Measurements from ENCODE around the gene MARK1. TPM values are rescaled to one million over a fixed set of nuclear protein-coding genes. Genes with fewer than 3 reads are reported as not detected.
A peak's percentile ranks its signal among the peaks of the same experiment; 100 is the strongest.
"Not testable (repeated sequence)": the region's sequence is repeated elsewhere in the genome, so short reads cannot be mapped to it uniquely, and the experiment has no call there.

The MARK1 gene
- total RNA-seq, 1 donor from 2014 or later = 22.0 TPM

GRCh38 chr1:220682901-220683576 is 155.1 kb downstream of the MARK1 start:
- intact Hi-C loops (cut with DNase I) = no loop called here

DNA sequence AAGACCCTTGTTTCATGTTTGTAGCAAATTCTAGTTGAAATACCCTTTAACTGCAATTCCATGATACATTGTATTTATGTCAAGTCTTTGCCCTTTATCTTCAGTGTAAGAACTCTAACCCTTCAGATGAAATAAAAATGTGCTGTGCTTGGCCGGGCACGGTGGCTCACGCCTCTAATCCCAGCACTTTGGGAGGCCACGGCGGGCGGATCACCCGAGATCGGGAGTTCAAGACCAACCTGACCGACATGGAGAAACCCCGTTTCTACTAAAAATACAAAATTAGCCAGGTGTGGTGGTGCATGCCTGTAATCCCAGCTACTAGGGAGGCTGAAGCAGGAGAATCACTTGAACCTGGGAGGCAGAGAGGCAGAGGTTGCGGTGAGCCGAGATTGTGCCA is 155.8 kb downstream of the MARK1 start:
- DNase-seq (ENCODE audit: low spot score); intact Hi-C loops (cut with DNase I): not testable (repeated sequence)

More at GRCh38 chr1:220682901-220683576, 155.1 kb downstream of the MARK1 start:
- no peak for DNase-seq (ENCODE audit: low spot score)

DNA sequence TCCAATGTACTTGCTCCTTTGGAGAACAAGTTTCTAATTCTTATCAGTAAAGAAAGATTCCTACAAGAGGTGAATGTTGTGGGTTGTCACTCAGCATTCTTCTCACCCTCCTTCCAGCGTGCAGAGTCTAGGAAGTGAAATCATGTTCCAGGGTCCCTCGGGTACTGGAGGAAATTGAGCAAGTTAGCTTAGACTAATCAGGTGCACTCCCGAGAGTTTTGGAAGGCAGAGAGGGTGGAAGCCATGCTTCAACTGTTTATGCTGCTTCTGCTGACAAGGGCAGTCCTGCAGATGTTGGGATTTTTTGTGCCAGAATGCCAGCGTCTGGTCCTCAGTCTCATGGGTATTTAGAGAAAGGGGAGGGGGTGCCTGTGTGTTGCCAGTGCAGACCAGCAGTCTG is 157.0 kb downstream of the MARK1 start:
- intact Hi-C loops (cut with DNase I) = no loop called here
- DNase-seq (ENCODE audit: low spot score) = no peak

DNA sequence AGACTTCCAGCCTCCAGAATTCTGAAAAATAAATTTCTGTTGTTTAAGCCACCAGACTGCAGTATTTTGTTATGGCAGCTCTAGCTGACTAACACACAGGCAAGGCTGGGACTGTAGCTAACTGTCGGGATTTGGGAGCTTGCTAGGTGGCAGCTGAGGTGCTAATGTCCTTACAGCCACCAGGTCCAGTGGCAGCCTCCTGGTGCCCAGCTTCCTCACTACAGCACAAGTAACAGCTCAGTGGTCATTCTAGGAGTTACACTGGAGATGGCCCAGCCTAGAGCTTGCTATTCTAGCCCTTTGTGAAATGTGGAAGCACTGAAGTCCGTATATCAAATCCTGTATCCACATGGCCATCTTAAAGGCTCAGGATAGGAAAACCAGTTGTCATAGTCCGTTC is 157.9 kb downstream of the MARK1 start:
- no peak for DNase-seq (ENCODE audit: low spot score)
- intact Hi-C loops (cut with DNase I) = no loop called here

DNA sequence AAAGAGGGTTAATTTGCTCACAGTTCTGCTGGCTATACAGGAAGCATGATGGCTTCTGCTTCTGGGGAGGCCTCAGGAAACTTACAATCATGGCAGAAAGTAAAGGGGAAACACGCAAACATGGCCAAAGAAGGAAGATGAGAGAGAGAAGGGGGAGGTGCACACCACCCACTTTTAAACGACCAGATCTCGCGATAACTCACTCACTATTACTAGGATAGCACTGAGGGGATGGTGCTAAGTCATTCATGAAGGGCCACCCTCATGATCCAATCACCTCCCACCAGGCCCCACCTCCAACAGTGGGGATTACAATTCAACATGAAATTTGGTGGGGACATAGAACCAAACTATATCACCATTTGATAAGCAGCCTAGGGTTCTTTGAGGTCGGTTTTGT is 159.9 kb downstream of the MARK1 start:
- no peak for DNase-seq (ENCODE audit: low spot score)
- intact Hi-C loops (cut with DNase I) = no loop called here

DNA sequence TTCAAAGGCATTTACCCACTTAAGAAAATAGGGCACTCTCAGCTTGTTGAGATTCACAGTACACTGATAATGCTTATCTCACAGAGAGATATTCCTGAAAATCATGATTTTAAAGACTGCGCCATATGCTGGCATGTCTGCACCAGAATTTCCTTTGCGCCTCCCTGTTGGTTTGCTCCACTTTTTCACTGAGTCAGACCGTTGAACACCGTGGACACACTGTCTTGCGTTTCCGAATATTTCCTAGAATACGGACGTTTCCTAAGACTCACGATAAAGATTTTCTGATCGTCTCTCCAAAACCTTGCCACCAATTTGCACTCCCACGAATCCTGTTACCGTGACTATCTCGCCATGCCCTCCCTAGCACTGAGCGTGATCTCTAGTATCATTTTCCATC is 161.7 kb downstream of the MARK1 start:
- intact Hi-C loops (cut with DNase I) = loop anchor here (2.0 kb wide), 2 partner anchors 43 to 87 kb away; no protein-coding TSS in a partner anchor

GRCh38 chr1:220690140-220691052 is 162.5 kb downstream of the MARK1 start, which contains the start of gene C1orf115:
TSS of gene C1orf115 (plus strand) at chr1:220690363. CDS start at chr1:220690403, 40 bp downstream.
- intact Hi-C loops (cut with DNase I) = loop anchor here (2.0 kb wide), 2 partner anchors 42 to 86 kb away; no protein-coding TSS in a partner anchor
- peak; percentile 88 for DNase-seq (ENCODE audit: low spot score)

More for the DNA sequence above, 161.7 kb downstream of the MARK1 start:
- DNase-seq (ENCODE audit: low spot score) = no peak

DNA sequence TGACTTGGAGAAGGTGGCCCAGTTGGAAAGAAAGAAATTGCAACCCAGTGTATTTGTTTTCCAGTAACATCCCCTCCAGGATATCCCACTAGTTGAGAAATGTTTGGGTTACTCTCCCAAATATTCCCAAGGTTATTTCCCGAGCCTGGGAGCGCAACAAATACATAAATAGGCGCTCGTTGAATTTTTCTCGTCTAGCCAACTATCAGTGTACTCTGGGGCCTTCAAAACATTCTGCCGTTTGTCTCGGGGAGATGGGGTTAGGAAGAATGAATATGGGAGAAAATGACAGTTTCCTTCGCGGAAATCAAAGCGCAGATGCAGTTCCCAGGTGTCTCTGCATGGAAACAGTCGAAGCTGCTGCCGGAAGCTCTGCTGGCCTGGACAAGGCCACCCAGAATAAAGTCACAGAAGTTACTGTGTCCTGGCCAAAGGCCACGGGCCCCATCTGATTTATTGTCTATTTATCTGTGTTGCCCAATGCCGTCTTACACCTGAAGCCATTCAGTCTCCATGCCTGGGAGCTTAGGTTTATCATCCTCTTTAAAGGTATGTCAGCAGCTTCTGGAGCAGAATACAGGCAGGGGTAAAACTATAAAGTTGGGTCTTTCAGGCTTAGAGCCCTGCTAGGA is 163.2 kb downstream of the MARK1 start:
- DNase-seq (ENCODE audit: low spot score) = no peak
- intact Hi-C loops (cut with DNase I) = loop anchor here (2.0 kb wide), 2 partner anchors 42 to 86 kb away; no protein-coding TSS in a partner anchor

- intact Hi-C loops (cut with DNase I) = no loop called here
- no peak for DNase-seq (ENCODE audit: low spot score)
These were observed 164.7 kb downstream of the MARK1 start for GRCh38 chr1:220692436-220693228.

- intact Hi-C loops (cut with DNase I) = no loop called here
- DNase-seq (ENCODE audit: low spot score) = no peak
These were observed 167.0 kb downstream of the MARK1 start for GRCh38 chr1:220694866-220695382.

DNA sequence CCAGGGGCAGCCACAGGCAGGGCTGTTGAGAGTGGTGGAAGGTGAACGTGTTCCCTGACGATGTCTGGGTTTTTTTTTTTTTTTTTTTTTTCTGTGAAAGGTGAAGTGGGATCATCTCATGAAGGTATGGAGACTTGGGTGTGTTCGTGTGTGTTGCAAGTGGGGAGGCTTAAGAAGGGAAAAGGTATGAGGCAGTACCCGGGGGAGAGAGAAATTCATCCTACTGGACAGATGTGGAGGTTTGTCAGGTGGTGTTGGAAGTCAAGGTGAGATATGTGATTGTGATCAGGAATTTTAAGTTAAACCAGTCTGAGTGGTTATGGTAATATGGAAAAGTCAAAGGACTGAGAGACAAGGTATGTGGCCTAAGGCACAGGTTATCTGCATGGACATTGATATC is 167.5 kb downstream of the MARK1 start:
- intact Hi-C loops (cut with DNase I) = no loop called here
- no peak for DNase-seq (ENCODE audit: low spot score)

GRCh38 chr1:220696226-220696862 is 168.4 kb downstream of the MARK1 start:
- intact Hi-C loops (cut with DNase I) = no loop called here
- DNase-seq (ENCODE audit: low spot score) = no peak

DNA sequence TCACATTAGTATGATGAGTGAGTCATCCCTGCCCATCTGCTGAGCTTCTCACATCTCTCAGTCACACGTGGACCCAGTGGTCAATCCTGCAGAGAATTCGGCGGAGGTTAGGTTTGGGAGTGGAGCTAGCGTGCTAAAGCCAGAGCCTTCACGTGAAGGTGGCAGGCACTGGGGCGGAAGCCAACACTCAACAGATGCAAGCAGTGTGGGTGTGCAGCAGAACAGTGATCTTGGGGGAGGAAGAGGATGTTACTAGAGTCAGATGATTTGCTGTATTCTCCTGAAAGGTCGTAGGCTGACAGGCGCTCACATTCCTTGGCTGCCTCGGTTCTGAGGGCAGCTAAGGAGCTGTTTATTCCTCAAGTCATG is 168.9 kb downstream of the MARK1 start:
- intact Hi-C loops (cut with DNase I) = no loop called here
- no peak for DNase-seq (ENCODE audit: low spot score)

GRCh38 chr1:220697326-220697725 is 169.4 kb downstream of the MARK1 start:
- intact Hi-C loops (cut with DNase I) = no loop called here

GRCh38 chr1:220698607-220699016 is 170.7 kb downstream of the MARK1 start:
- intact Hi-C loops (cut with DNase I) = no loop called here

More at GRCh38 chr1:220697326-220697725, 169.4 kb downstream of the MARK1 start:
- DNase-seq (ENCODE audit: low spot score) = no peak

DNA sequence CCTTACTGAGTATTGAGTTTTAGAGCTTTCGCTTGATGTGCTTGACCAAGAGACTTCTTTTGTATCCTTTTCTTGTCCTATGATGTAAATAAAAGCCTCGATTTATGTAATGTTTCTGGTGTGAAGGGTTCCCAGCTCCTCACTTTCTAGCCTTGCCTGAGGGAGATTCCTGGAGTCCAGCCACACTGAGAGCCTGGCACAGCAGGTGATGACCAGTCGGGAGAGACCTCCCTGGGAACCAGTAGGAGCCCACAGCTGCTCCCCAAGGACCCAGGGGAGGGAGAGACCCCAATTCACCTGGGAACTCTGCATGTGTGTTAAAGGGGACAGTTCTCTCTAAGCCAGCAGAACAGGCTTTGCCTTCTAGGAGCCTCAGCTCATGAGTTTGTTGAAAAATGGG is 171.1 kb downstream of the MARK1 start:
- intact Hi-C loops (cut with DNase I) = no loop called here
- DNase-seq (ENCODE audit: low spot score) = no peak

More at GRCh38 chr1:220698607-220699016, 170.7 kb downstream of the MARK1 start:
- no peak for DNase-seq (ENCODE audit: low spot score)

DNA sequence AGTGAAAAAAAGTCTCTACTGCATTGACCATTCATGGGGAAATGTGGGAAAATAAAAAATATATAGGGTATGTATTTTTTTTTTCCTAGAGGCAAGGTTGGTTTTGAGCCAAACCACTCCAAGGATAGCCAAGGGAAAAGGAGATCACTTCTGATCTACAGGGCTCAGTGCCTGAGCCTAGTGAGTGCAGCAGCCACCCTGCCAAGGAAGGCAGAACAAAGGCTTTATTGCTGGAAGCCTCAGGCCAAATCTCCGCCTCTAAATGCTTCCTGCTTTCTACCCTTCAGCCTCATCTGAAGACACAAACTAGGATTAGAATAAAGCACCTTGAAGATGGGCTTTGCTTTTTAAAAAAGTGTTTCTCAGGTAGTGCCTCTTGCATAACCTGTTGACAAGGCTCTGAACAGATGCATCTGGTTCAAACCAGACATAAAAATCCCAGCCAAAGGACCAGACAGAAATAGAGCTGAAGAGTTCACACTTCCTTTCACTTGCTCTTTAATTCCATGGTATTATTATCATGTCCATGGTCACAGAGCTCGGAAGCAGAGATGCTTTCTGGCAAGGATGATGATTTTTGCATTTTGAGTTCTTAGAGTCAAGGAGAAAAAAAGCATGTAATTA is 172.7 kb downstream of the MARK1 start:
- intact Hi-C loops (cut with DNase I) = no loop called here
- DNase-seq (ENCODE audit: low spot score) = no peak

- intact Hi-C loops (cut with DNase I) = no loop called here
- no peak for DNase-seq (ENCODE audit: low spot score)
These were observed 174.0 kb downstream of the MARK1 start for GRCh38 chr1:220701974-220702373.
